Ishikawa (cell line): ENCODE results near the gene SCYL1.

Experiments used
- EP300 ChIP-seq: IDR thresholded peaks from 2 replicates; pipeline ENCODE4 v1.6.1; 2012; ENCODE audit warnings: borderline replicate concordance
- TEAD4 ChIP-seq: IDR thresholded peaks from 2 replicates; pipeline ENCODE4 v1.6.1; 2012

DNA sequence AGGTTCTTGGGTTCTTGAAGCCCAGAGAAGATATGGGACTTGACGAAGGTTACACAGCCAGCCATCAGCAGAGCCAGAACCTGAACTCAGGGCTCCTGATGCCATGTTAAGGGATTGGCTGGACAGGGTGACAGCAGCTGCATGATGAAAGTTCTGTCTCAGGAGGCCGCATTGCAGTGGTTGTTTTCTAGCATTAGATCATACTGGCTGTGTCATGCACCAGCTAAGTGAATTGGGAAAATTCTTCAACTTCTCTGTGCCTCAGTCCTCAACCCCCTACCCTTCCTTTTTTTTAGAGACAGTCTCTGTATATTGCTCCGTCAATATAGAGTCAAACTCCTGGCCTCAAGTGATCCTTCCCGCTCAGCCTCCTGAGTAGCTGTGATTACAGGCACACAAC is 38.7 kb downstream of the SCYL1 start:
- TF ChIP-seq EP300 = no peak
- TF ChIP-seq TEAD4 = no peak
